ENCODE results near the gene STAMBPL1.

The STAMBPL1 gene

DNA sequence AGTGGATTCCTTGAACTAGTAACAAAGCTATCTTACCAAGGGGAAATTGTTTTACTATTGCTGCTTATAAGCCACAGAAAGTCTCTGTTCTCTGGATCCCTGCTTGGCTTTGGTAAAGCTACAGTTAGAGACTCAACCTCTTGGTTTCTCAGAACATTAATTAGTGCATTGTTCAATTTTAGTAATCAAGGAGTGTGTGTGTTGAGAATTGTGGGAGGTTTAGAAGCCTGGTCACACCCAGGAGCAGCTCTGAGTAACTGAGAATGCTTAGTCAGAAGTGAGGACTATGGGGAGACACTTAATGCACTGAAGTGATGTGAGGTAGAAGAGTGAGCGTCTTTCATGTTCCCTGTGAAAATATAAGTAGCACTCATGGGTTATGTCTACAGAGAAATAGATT lies 80.8 kb downstream of the STAMBPL1 start:
- no peak overlapping the region for H2BK120ac ChIP-seq (ENCODE audit: low read depth, low read length)
- no CpG with 5 or more reads among the region's 1 CpG for WGBS
- no peaks in the 10 kb centered on the region for H3K4me1 ChIP-seq (ENCODE audit: control insufficient read depth, insufficient read depth, low read depth, low read length)
- H3K4ac ChIP-seq (ENCODE audit: low read depth in 1 of 2, low read length in 2 of 2): no peak overlapping the region
- no peak overlapping the region for H2BK5ac ChIP-seq (ENCODE audit: low read depth, low read length, poor library complexity, severe bottlenecking)
- H2AFZ ChIP-seq (ENCODE audit: low read depth, low read length): no peak overlapping the region
- no peak overlapping the region for H3K4me2 ChIP-seq (ENCODE audit: low read length, poor library complexity, severe bottlenecking)
- H4K91ac ChIP-seq (ENCODE audit: low read length): no peak overlapping the region
- H4K8ac ChIP-seq (ENCODE audit: low read length): no peak overlapping the region
- no peak overlapping the region for H2AK5ac ChIP-seq (ENCODE audit: low read length, severe bottlenecking)
- H3K4me3 ChIP-seq (ENCODE audit: insufficient read depth in 1 of 2, low read depth in 1 of 2, low read length in 2 of 2): no peak overlapping the region
- H3K18ac ChIP-seq (ENCODE audit: low read depth in 1 of 2, low read length in 2 of 2): no peak overlapping the region
- no peak overlapping the region for H3K23ac ChIP-seq (ENCODE audit: low read length in 2 of 2)
- H3K9ac ChIP-seq (ENCODE audit: low read length): no peak overlapping the region
- DNase-seq: no peak
- no peaks in the 10 kb centered on the region for H3K36me3 ChIP-seq (ENCODE audit: control insufficient read depth in 1 of 2, insufficient read depth in 2 of 2, low read depth in 1 of 2, low read length in 2 of 2)
- no peaks in the 10 kb centered on the region for H3K27me3 ChIP-seq (ENCODE audit: control insufficient read depth in 1 of 2, insufficient read depth in 1 of 2, low read length in 2 of 2)
- no peak overlapping the region for H3K14ac ChIP-seq (ENCODE audit: low read length in 2 of 2)
- H3K27ac ChIP-seq (ENCODE audit: low read length, poor library complexity, severe bottlenecking): no peak overlapping the region
- H2BK15ac ChIP-seq (ENCODE audit: low read depth, poor library complexity, severe bottlenecking): no peak overlapping the region
- peaks cover 3% of the 10 kb centered on the region for H3K79me1 ChIP-seq (replicated peaks; ENCODE audit: low read length, poor library complexity, severe bottlenecking)
- H2BK12ac ChIP-seq (ENCODE audit: low read length in 2 of 2): no peak overlapping the region
- H3K9me3 ChIP-seq (ENCODE audit: control insufficient read depth, low read length): no peaks in the 10 kb centered on the region

DNA sequence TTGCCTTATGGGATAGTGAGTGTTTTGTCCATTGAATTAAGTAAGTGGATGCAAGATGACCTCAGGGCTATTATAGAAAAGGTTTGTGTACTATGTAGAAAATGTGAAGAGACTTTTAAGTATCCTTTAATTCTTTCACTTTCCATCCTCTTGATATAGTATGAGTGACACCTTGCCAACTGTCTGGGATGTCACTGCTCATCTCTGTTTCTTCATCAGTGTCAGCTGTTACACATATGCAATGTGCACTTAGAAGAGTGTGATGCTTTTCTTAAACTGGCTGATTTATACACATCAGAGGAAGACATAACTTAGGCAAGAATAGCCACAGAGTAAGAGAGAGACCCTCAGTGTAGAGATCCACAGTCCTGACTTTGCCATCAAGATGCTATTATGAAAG lies 81.2 kb downstream of the STAMBPL1 start:
- H2BK12ac ChIP-seq (ENCODE audit: low read length in 2 of 2): no peak overlapping the region
- no peak overlapping the region for H2AK5ac ChIP-seq (ENCODE audit: low read length, severe bottlenecking)
- H2BK5ac ChIP-seq (ENCODE audit: low read depth, low read length, poor library complexity, severe bottlenecking): no peak overlapping the region
- no peak overlapping the region for H3K4me2 ChIP-seq (ENCODE audit: low read length, poor library complexity, severe bottlenecking)
- no peaks in the 10 kb centered on the region for H3K36me3 ChIP-seq (ENCODE audit: control insufficient read depth in 1 of 2, insufficient read depth in 2 of 2, low read depth in 1 of 2, low read length in 2 of 2)
- no peak overlapping the region for H2AFZ ChIP-seq (ENCODE audit: low read depth, low read length)
- peaks cover 3% of the 10 kb centered on the region for H3K79me1 ChIP-seq (replicated peaks; ENCODE audit: low read length, poor library complexity, severe bottlenecking)
- H3K27ac ChIP-seq (ENCODE audit: low read length, poor library complexity, severe bottlenecking): no peak overlapping the region
- H3K14ac ChIP-seq (ENCODE audit: low read length in 2 of 2): no peak overlapping the region
- no peak overlapping the region for H3K18ac ChIP-seq (ENCODE audit: low read depth in 1 of 2, low read length in 2 of 2)
- H4K91ac ChIP-seq (ENCODE audit: low read length): no peak overlapping the region
- no peaks in the 10 kb centered on the region for H3K27me3 ChIP-seq (ENCODE audit: control insufficient read depth in 1 of 2, insufficient read depth in 1 of 2, low read length in 2 of 2)
- H4K8ac ChIP-seq (ENCODE audit: low read length): no peak overlapping the region
- no peak overlapping the region for H3K4ac ChIP-seq (ENCODE audit: low read depth in 1 of 2, low read length in 2 of 2)
- no peak overlapping the region for H3K23ac ChIP-seq (ENCODE audit: low read length in 2 of 2)
- H2BK15ac ChIP-seq (ENCODE audit: low read depth, poor library complexity, severe bottlenecking): no peak overlapping the region
- H3K4me3 ChIP-seq (ENCODE audit: insufficient read depth in 1 of 2, low read depth in 1 of 2, low read length in 2 of 2): no peak overlapping the region
- no peak for DNase-seq
- no peaks in the 10 kb centered on the region for H3K4me1 ChIP-seq (ENCODE audit: control insufficient read depth, insufficient read depth, low read depth, low read length)
- no peak overlapping the region for H3K9ac ChIP-seq (ENCODE audit: low read length)
- no peak overlapping the region for H2BK120ac ChIP-seq (ENCODE audit: low read depth, low read length)
- no peaks in the 10 kb centered on the region for H3K9me3 ChIP-seq (ENCODE audit: control insufficient read depth, low read length)

DNA sequence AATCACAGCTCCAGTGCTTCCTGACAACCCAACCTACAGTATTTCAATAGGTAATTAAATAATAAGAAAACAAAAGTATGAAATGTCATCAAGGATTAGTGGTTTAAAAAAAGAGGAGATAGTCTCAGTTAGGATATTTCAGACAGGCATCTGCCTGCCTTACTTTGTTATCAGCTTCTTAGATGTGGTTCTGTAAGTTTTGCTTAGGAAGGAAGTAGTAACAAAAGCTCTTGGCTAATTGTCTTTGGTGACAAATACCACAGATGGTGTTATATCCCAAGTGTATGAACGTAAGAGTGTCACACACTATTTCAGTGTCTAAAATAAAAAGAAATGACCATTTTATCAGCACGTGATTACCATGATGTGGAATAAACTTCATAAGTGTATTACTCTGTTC lies 82.3 kb downstream of the STAMBPL1 start:
- DNase-seq: no peak
- Histone ChIP-seq H3K4me3 (ENCODE audit: insufficient read depth in 1 of 2, low read depth in 1 of 2, low read length in 2 of 2) (no peak overlapping the region), H2AFZ (ENCODE audit: low read depth, low read length) (no peak overlapping the region), H3K4me1 (ENCODE audit: control insufficient read depth, insufficient read depth, low read depth, low read length) (no peaks in the 10 kb centered on the region), H3K36me3 (ENCODE audit: control insufficient read depth in 1 of 2, insufficient read depth in 2 of 2, low read depth in 1 of 2, low read length in 2 of 2) (no peaks in the 10 kb centered on the region), H3K9me3 (ENCODE audit: control insufficient read depth, low read length) (no peaks in the 10 kb centered on the region), H3K27me3 (ENCODE audit: control insufficient read depth in 1 of 2, insufficient read depth in 1 of 2, low read length in 2 of 2) (no peaks in the 10 kb centered on the region), H2BK12ac (ENCODE audit: low read length in 2 of 2) (no peak overlapping the region), H3K18ac (ENCODE audit: low read depth in 1 of 2, low read length in 2 of 2) (no peak overlapping the region), H3K79me1 (replicated peaks; ENCODE audit: low read length, poor library complexity, severe bottlenecking) (peaks cover 5% of the 10 kb centered on the region), H4K91ac (ENCODE audit: low read length) (no peak overlapping the region), H3K23ac (ENCODE audit: low read length in 2 of 2) (no peak overlapping the region), H2AK5ac (ENCODE audit: low read length, severe bottlenecking) (no peak overlapping the region), H3K4ac (ENCODE audit: low read depth in 1 of 2, low read length in 2 of 2) (no peak overlapping the region), H3K14ac (ENCODE audit: low read length in 2 of 2) (no peak overlapping the region), H3K9ac (ENCODE audit: low read length) (no peak overlapping the region), H2BK5ac (ENCODE audit: low read depth, low read length, poor library complexity, severe bottlenecking) (no peak overlapping the region), H3K27ac (ENCODE audit: low read length, poor library complexity, severe bottlenecking) (no peak overlapping the region), H4K8ac (ENCODE audit: low read length) (no peak overlapping the region), H2BK120ac (ENCODE audit: low read depth, low read length) (no peak overlapping the region), H2BK15ac (ENCODE audit: low read depth, poor library complexity, severe bottlenecking) (no peak overlapping the region), H3K4me2 (ENCODE audit: low read length, poor library complexity, severe bottlenecking) (no peak overlapping the region)
- no CpG with 5 or more reads among the region's 2 CpGs for WGBS

DNA sequence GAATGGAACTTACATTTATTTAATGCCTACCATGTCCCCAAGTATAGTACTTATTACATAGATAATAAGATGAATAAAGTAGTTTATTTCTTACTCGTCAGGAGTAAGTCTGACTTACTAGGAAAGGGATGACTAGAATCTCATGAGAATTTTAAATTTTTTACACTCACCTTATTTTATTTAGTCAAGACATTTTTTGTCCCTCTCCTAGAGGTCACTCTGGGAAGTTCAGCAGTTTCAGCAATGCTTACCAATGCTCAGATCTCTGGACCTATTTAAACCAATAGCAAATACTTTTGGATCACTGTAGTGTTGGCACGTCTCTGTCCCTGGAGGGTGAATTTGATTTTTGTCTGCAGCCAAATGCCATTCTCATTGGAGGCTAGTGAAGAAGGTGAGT lies 83.3 kb downstream of the STAMBPL1 start:
- 100% methylated on average over 1 of the region's 2 CpGs for WGBS
- no peak overlapping the region for H3K23ac ChIP-seq (ENCODE audit: low read length in 2 of 2)

More for the DNA sequence above, 83.3 kb downstream of the STAMBPL1 start:
- no peak overlapping the region for H2AFZ ChIP-seq (ENCODE audit: low read depth, low read length)
- H2AK5ac ChIP-seq (ENCODE audit: low read length, severe bottlenecking): no peak overlapping the region
- no peaks in the 10 kb centered on the region for H3K36me3 ChIP-seq (ENCODE audit: control insufficient read depth in 1 of 2, insufficient read depth in 2 of 2, low read depth in 1 of 2, low read length in 2 of 2)
- no peaks in the 10 kb centered on the region for H3K27me3 ChIP-seq (ENCODE audit: control insufficient read depth in 1 of 2, insufficient read depth in 1 of 2, low read length in 2 of 2)
- H3K27ac ChIP-seq (ENCODE audit: low read length, poor library complexity, severe bottlenecking): no peak overlapping the region
- no peak for DNase-seq
- H4K8ac ChIP-seq (ENCODE audit: low read length): no peak overlapping the region
- H3K4me3 ChIP-seq (ENCODE audit: insufficient read depth in 1 of 2, low read depth in 1 of 2, low read length in 2 of 2): no peak overlapping the region
- no peaks in the 10 kb centered on the region for H3K4me1 ChIP-seq (ENCODE audit: control insufficient read depth, insufficient read depth, low read depth, low read length)
- no peak overlapping the region for H2BK15ac ChIP-seq (ENCODE audit: low read depth, poor library complexity, severe bottlenecking)
- H2BK5ac ChIP-seq (ENCODE audit: low read depth, low read length, poor library complexity, severe bottlenecking): no peak overlapping the region
- no peak overlapping the region for H2BK12ac ChIP-seq (ENCODE audit: low read length in 2 of 2)
- no peak overlapping the region for H2BK120ac ChIP-seq (ENCODE audit: low read depth, low read length)
- no peak overlapping the region for H3K4ac ChIP-seq (ENCODE audit: low read depth in 1 of 2, low read length in 2 of 2)
- H3K9ac ChIP-seq (ENCODE audit: low read length): no peak overlapping the region
- no peak overlapping the region for H4K91ac ChIP-seq (ENCODE audit: low read length)
- no peak overlapping the region for H3K14ac ChIP-seq (ENCODE audit: low read length in 2 of 2)
- H3K79me1 ChIP-seq (replicated peaks; ENCODE audit: low read length, poor library complexity, severe bottlenecking): peaks cover 5% of the 10 kb centered on the region
- no peaks in the 10 kb centered on the region for H3K9me3 ChIP-seq (ENCODE audit: control insufficient read depth, low read length)
- H3K18ac ChIP-seq (ENCODE audit: low read depth in 1 of 2, low read length in 2 of 2): no peak overlapping the region
- no peak overlapping the region for H3K4me2 ChIP-seq (ENCODE audit: low read length, poor library complexity, severe bottlenecking)

Measured in mesenchymal stem cell (in vitro differentiated cells and primary cell).